ENCODE data around the gene TGFA. TPM values are rescaled to one million over a fixed set of nuclear protein-coding genes. Genes with fewer than 3 reads are reported as not detected.

TGFA gene
- polyA plus RNA-seq, 4 donors = 6.3 to 10.7 (median 9.3) TPM

GRCh38 chr2:70549962-70550361 lies 3.7 kb downstream of the TGFA start:
- Histone ChIP-seq H3K27me3 (ENCODE audit: control insufficient read depth in 3 of 3, insufficient read depth in 3 of 3, low read length in 3 of 3) (peaks cover 0 to 17% (median 10%) of the 10 kb centered on the region in 3 donors), H3K27ac (ENCODE audit: low read depth in 1 of 3, low read length in 2 of 3) (no peak overlapping the region), H3K36me3 (ENCODE audit: control insufficient read depth in 3 of 3, insufficient read depth in 2 of 3, low read depth in 1 of 3, low read length in 3 of 3) (no peaks in the 10 kb centered on the region), H3K9me3 (ENCODE audit: control insufficient read depth in 2 of 2, insufficient read depth in 1 of 2, low read depth in 1 of 2, low read length in 1 of 2) (no peaks in the 10 kb centered on the region), H3K4me3 (ENCODE audit: low read depth in 1 of 3, low read length in 3 of 3) (no peak overlapping the region), H3K4me1 (ENCODE audit: control insufficient read depth in 3 of 3, insufficient read depth in 2 of 3, low read depth in 1 of 3, low read length in 2 of 3) (peaks cover 0 to 6% (median 0%) of the 10 kb centered on the region in 3 donors)
- FAIRE-seq = no peak
- no peak for DNase-seq
- WGBS, 3 donors = 69 to 80% (median 75%) methylated on average over 7 of the region's 7 CpGs

GRCh38 chr2:70549064-70549710 lies 4.4 kb downstream of the TGFA start:
- no peak for DNase-seq
- 87 to 94% (median 94%) methylated on average over 12 of the region's 12 CpGs for WGBS, 3 donors
- no peaks in the 10 kb centered on the region for H3K9me3 ChIP-seq (ENCODE audit: control insufficient read depth in 2 of 2, insufficient read depth in 1 of 2, low read depth in 1 of 2, low read length in 1 of 2)
- no peak overlapping the region for H3K4me3 ChIP-seq (ENCODE audit: low read depth in 1 of 3, low read length in 3 of 3)
- no peak overlapping the region for H3K27ac ChIP-seq (ENCODE audit: low read depth in 1 of 3, low read length in 2 of 3)
- no peak for FAIRE-seq
- H3K27me3 ChIP-seq (ENCODE audit: control insufficient read depth in 3 of 3, insufficient read depth in 3 of 3, low read length in 3 of 3) = peaks cover 0 to 13% (median 10%) of the 10 kb centered on the region in 3 donors
- no peaks in the 10 kb centered on the region for H3K36me3 ChIP-seq (ENCODE audit: control insufficient read depth in 3 of 3, insufficient read depth in 2 of 3, low read depth in 1 of 3, low read length in 3 of 3)
- H3K4me1 ChIP-seq (ENCODE audit: control insufficient read depth in 3 of 3, insufficient read depth in 2 of 3, low read depth in 1 of 3, low read length in 2 of 3) = no peaks in the 10 kb centered on the region

- WGBS, 3 donors = 82 to 92% (median 83%) methylated on average over 6 of the region's 6 CpGs
- H3K4me3 ChIP-seq (ENCODE audit: low read depth in 1 of 3, low read length in 3 of 3) = no peak overlapping the region
- no peaks in the 10 kb centered on the region for H3K9me3 ChIP-seq (ENCODE audit: control insufficient read depth in 2 of 2, insufficient read depth in 1 of 2, low read depth in 1 of 2, low read length in 1 of 2)
- H3K36me3 ChIP-seq (ENCODE audit: control insufficient read depth in 3 of 3, insufficient read depth in 2 of 3, low read depth in 1 of 3, low read length in 3 of 3) = no peaks in the 10 kb centered on the region
- no peaks in the 10 kb centered on the region for H3K4me1 ChIP-seq (ENCODE audit: control insufficient read depth in 3 of 3, insufficient read depth in 2 of 3, low read depth in 1 of 3, low read length in 2 of 3)
- DNase-seq = no peak
- peaks cover 0 to 10% (median 10%) of the 10 kb centered on the region in 3 donors for H3K27me3 ChIP-seq (ENCODE audit: control insufficient read depth in 3 of 3, insufficient read depth in 3 of 3, low read length in 3 of 3)
- H3K27ac ChIP-seq (ENCODE audit: low read depth in 1 of 3, low read length in 2 of 3) = no peak overlapping the region
- FAIRE-seq = no peak
Observed at GRCh38 chr2:70548233-70548632, 5.4 kb downstream of the TGFA start.

- no peaks in the 10 kb centered on the region for H3K4me1 ChIP-seq (ENCODE audit: control insufficient read depth in 3 of 3, insufficient read depth in 2 of 3, low read depth in 1 of 3, low read length in 2 of 3)
- no peaks in the 10 kb centered on the region for H3K36me3 ChIP-seq (ENCODE audit: control insufficient read depth in 3 of 3, insufficient read depth in 2 of 3, low read depth in 1 of 3, low read length in 3 of 3)
- WGBS, 3 donors = 58 to 69% (median 65%) methylated on average over 3 of the region's 3 CpGs
- peaks cover 0 to 2% (median 0%) of the 10 kb centered on the region in 3 donors for H3K27me3 ChIP-seq (ENCODE audit: control insufficient read depth in 3 of 3, insufficient read depth in 3 of 3, low read length in 3 of 3)
- H3K4me3 ChIP-seq (ENCODE audit: low read depth in 1 of 3, low read length in 3 of 3) = no peak overlapping the region
- FAIRE-seq (no peak), DNase-seq (no peak)
- no peaks in the 10 kb centered on the region for H3K9me3 ChIP-seq (ENCODE audit: control insufficient read depth in 2 of 2, insufficient read depth in 1 of 2, low read depth in 1 of 2, low read length in 1 of 2)
- H3K27ac ChIP-seq (ENCODE audit: low read depth in 1 of 3, low read length in 2 of 3) = no peak overlapping the region
Observed at GRCh38 chr2:70546885-70547284, 6.7 kb downstream of the TGFA start.

GRCh38 chr2:70546376-70546775 lies 7.2 kb downstream of the TGFA start:
- DNase-seq (no peak), FAIRE-seq (no peak)
- Histone ChIP-seq H3K4me3 (ENCODE audit: low read depth in 1 of 3, low read length in 3 of 3) (no peak overlapping the region), H3K27ac (ENCODE audit: low read depth in 1 of 3, low read length in 2 of 3) (no peak overlapping the region), H3K27me3 (ENCODE audit: control insufficient read depth in 3 of 3, insufficient read depth in 3 of 3, low read length in 3 of 3) (peaks cover 0 to 2% (median 0%) of the 10 kb centered on the region in 3 donors), H3K36me3 (ENCODE audit: control insufficient read depth in 3 of 3, insufficient read depth in 2 of 3, low read depth in 1 of 3, low read length in 3 of 3) (peaks cover 0 to 5% (median 0%) of the 10 kb centered on the region in 3 donors), H3K9me3 (ENCODE audit: control insufficient read depth in 2 of 2, insufficient read depth in 1 of 2, low read depth in 1 of 2, low read length in 1 of 2) (no peaks in the 10 kb centered on the region), H3K4me1 (ENCODE audit: control insufficient read depth in 3 of 3, insufficient read depth in 2 of 3, low read depth in 1 of 3, low read length in 2 of 3) (no peaks in the 10 kb centered on the region)
- 67 to 74% (median 71%) methylated on average over 2 of the region's 2 CpGs for WGBS, 3 donors

DNA sequence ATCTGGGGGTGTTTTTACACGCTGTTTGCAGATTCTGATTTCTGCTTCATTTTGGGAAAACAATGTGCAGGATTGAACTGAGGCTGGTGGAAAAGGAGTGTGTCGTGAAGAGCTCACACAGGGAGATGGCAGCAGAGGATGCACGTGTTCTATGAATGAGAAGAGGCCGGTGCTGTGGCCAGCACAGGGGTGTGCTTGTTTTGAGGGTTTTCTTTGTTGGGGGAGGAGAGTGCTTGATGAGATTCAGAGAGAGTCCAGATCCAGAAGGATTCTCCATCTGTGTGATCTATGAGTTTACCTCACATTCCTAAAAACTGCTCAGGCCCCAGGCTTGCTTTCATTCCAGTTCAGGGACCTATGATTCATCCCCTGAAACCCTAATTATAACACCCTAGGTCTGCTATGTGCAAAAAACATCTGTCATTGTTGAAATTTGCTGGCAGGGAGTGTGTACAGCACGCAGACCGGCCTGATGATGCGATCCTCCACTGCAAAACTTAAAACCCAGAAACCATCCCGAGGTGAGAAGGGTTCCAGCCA lies 12.1 kb downstream of the TGFA start:
- FAIRE-seq (no peak), DNase-seq (no peak)
- Histone ChIP-seq H3K4me3 (ENCODE audit: low read depth in 1 of 3, low read length in 3 of 3) (no peak overlapping the region), H3K4me1 (ENCODE audit: control insufficient read depth in 3 of 3, insufficient read depth in 2 of 3, low read depth in 1 of 3, low read length in 2 of 3) (no peaks in the 10 kb centered on the region), H3K27ac (ENCODE audit: low read depth in 1 of 3, low read length in 2 of 3) (no peak overlapping the region), H3K9me3 (ENCODE audit: control insufficient read depth in 2 of 2, insufficient read depth in 1 of 2, low read depth in 1 of 2, low read length in 1 of 2) (peaks cover 0 to 10% of the 10 kb centered on the region in 2 donors), H3K27me3 (ENCODE audit: control insufficient read depth in 3 of 3, insufficient read depth in 3 of 3, low read length in 3 of 3) (no peaks in the 10 kb centered on the region), H3K36me3 (ENCODE audit: control insufficient read depth in 3 of 3, insufficient read depth in 2 of 3, low read depth in 1 of 3, low read length in 3 of 3) (peaks cover 0 to 5% (median 0%) of the 10 kb centered on the region in 3 donors)
- WGBS, 3 donors = 67 to 80% (median 75%) methylated on average over 8 of the region's 8 CpGs

- WGBS, 3 donors = 73 to 95% (median 93%) methylated on average over 1 of the region's 1 CpG
- H3K27me3 ChIP-seq (ENCODE audit: control insufficient read depth in 3 of 3, insufficient read depth in 3 of 3, low read length in 3 of 3) = no peaks in the 10 kb centered on the region
- H3K36me3 ChIP-seq (ENCODE audit: control insufficient read depth in 3 of 3, insufficient read depth in 2 of 3, low read depth in 1 of 3, low read length in 3 of 3) = peaks cover 0 to 5% (median 0%) of the 10 kb centered on the region in 3 donors
- DNase-seq (no peak), FAIRE-seq (no peak)
- no peaks in the 10 kb centered on the region for H3K4me1 ChIP-seq (ENCODE audit: control insufficient read depth in 3 of 3, insufficient read depth in 2 of 3, low read depth in 1 of 3, low read length in 2 of 3)
- H3K9me3 ChIP-seq (ENCODE audit: control insufficient read depth in 2 of 2, insufficient read depth in 1 of 2, low read depth in 1 of 2, low read length in 1 of 2) = peaks cover 0 to 12% of the 10 kb centered on the region in 2 donors
- H3K27ac ChIP-seq (ENCODE audit: low read depth in 1 of 3, low read length in 2 of 3) = no peak overlapping the region
- no peak overlapping the region for H3K4me3 ChIP-seq (ENCODE audit: low read depth in 1 of 3, low read length in 3 of 3)
Observed at GRCh38 chr2:70537840-70538239, 15.8 kb downstream of the TGFA start.

DNA sequence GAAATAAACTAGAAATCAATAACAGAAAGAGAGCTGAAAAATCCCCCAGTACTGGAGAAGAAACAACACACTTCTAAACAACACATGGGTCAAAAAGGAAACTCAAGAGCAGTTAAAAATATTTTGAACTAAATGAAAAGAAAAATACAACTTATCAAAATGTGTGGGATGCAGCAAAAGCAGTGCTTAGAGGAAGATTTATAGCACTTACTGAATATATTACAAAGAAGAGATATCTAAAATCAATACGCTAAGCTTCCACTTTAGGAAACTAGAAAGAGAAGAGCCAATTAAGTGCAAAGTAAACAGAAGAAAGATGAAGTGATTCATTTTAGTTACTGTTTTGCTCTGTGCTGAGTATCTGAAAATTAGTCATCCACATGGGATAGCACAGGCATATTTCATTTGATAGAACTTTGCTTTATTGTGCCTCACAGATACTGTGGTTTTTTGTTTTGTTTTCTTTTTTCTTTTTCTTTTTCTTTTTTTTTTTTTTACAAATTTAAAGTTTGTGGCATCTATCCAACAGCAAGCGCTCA lies 17.0 kb downstream of the TGFA start:
- H3K27ac ChIP-seq (ENCODE audit: low read depth in 1 of 3, low read length in 2 of 3) = no peak overlapping the region
- H3K4me1 ChIP-seq (ENCODE audit: control insufficient read depth in 3 of 3, insufficient read depth in 2 of 3, low read depth in 1 of 3, low read length in 2 of 3) = peaks cover 0 to 3% (median 0%) of the 10 kb centered on the region in 3 donors
- DNase-seq (no peak), FAIRE-seq (no peak)
- WGBS, 3 donors = 88 to 96% (median 90%) methylated on average over 2 of the region's 2 CpGs
- peaks cover 0 to 3% (median 0%) of the 10 kb centered on the region in 3 donors for H3K36me3 ChIP-seq (ENCODE audit: control insufficient read depth in 3 of 3, insufficient read depth in 2 of 3, low read depth in 1 of 3, low read length in 3 of 3)
- H3K9me3 ChIP-seq (ENCODE audit: control insufficient read depth in 2 of 2, insufficient read depth in 1 of 2, low read depth in 1 of 2, low read length in 1 of 2) = peaks cover 0 to 12% of the 10 kb centered on the region in 2 donors
- no peaks in the 10 kb centered on the region for H3K27me3 ChIP-seq (ENCODE audit: control insufficient read depth in 3 of 3, insufficient read depth in 3 of 3, low read length in 3 of 3)
- H3K4me3 ChIP-seq (ENCODE audit: low read depth in 1 of 3, low read length in 3 of 3) = no peak overlapping the region

Measured in small intestine (tissue), 7 donors.